ENCODE measurements around the gene TDG. TPM values are rescaled to one million over a fixed set of nuclear protein-coding genes. Genes with fewer than 3 reads are reported as not detected.

TDG gene
- total and polyA plus RNA-seq, 2 experiments from 2014 or later: 27.9 to 47.9 TPM

GRCh38 chr12:104006929-104007328 lies 41.3 kb downstream of the TDG start:
- no peak for DNase-seq (ENCODE audit: low spot score)
- no peaks in the 10 kb centered on the region for H3K36me3 ChIP-seq (replicated peaks; ENCODE audit: insufficient read depth, low read depth)
- H2AFZ ChIP-seq: no peak overlapping the region
- no peak overlapping the region for H3K4me2 ChIP-seq
- H3K79me2 ChIP-seq: no peaks in the 10 kb centered on the region
- H3K4me3 ChIP-seq: no peak overlapping the region
- TF ChIP-seq EZH2phosphoT487 (IDR thresholded peaks at IDR 0.05; ENCODE audit: low read depth, severe bottlenecking, unreplicated experiment) (no peak), EZH2 (IDR thresholded peaks at IDR 0.05; ENCODE audit: borderline replicate concordance) (no peak)
- TF ChIP-seq, protein P1, sequence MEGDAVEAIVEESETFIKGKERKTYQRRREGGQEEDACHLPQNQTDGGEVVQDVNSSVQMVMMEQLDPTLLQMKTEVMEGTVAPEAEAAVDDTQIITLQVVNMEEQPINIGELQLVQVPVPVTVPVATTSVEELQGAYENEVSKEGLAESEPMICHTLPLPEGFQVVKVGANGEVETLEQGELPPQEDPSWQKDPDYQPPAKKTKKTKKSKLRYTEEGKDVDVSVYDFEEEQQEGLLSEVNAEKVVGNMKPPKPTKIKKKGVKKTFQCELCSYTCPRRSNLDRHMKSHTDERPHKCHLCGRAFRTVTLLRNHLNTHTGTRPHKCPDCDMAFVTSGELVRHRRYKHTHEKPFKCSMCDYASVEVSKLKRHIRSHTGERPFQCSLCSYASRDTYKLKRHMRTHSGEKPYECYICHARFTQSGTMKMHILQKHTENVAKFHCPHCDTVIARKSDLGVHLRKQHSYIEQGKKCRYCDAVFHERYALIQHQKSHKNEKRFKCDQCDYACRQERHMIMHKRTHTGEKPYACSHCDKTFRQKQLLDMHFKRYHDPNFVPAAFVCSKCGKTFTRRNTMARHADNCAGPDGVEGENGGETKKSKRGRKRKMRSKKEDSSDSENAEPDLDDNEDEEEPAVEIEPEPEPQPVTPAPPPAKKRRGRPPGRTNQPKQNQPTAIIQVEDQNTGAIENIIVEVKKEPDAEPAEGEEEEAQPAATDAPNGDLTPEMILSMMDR (IDR thresholded peaks at IDR 0.05; ENCODE audit: poor library complexity): no peak
- no peaks in the 10 kb centered on the region for H3K4me1 ChIP-seq (ENCODE audit: insufficient read depth)
- H3K27ac ChIP-seq: no peak overlapping the region
- H4K20me1 ChIP-seq (ENCODE audit: insufficient read depth, poor library complexity, severe bottlenecking): no peaks in the 10 kb centered on the region
- H3K27me3 ChIP-seq: no peaks in the 10 kb centered on the region
- no peaks in the 10 kb centered on the region for H3K9me2 ChIP-seq (replicated peaks; ENCODE audit: insufficient read depth)
- H3K9me3 ChIP-seq (ENCODE audit: low read depth): no peaks in the 10 kb centered on the region
- 55% methylated on average over 2 of the region's 3 CpGs for WGBS (ENCODE audit: low lambda C conversion rate, missing lambda C conversion rate)

DNA sequence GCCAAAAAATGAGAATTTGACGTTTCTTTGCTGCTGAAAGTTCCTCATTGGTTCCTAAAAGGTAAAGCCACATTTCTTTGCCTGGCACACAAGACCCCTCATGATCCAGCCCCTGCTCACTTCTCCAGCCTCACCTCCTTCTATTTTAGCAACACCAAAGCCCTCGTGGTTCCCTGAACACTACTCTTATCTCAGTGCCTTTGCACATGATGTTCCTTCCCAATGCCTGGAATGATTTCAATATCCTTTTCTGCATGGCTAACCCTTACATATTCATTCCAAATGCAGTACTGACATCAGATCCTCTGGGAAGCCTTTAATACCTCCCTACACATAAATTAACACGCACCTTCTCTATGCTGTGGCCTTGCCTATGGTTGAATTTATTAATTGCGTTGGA lies 44.4 kb downstream of the TDG start:
- no peak overlapping the region for H3K4me2 ChIP-seq
- TF ChIP-seq EZH2 (IDR thresholded peaks at IDR 0.05; ENCODE audit: borderline replicate concordance): no peak
- TF ChIP-seq, protein P1 (IDR thresholded peaks at IDR 0.05; ENCODE audit: poor library complexity): no peak
- TF ChIP-seq EZH2phosphoT487 (IDR thresholded peaks at IDR 0.05; ENCODE audit: low read depth, severe bottlenecking, unreplicated experiment): no peak
- no peak overlapping the region for H3K4me3 ChIP-seq
- H3K9me2 ChIP-seq (replicated peaks; ENCODE audit: insufficient read depth): no peaks in the 10 kb centered on the region
- no peak overlapping the region for H3K27ac ChIP-seq
- DNase-seq (ENCODE audit: low spot score): no peak
- WGBS (ENCODE audit: low lambda C conversion rate, missing lambda C conversion rate): 92% methylated on average over 4 of the region's 4 CpGs
- no peaks in the 10 kb centered on the region for H3K4me1 ChIP-seq (ENCODE audit: insufficient read depth)
- H3K27me3 ChIP-seq: no peaks in the 10 kb centered on the region
- H3K79me2 ChIP-seq: no peaks in the 10 kb centered on the region
- H2AFZ ChIP-seq: no peak overlapping the region
- H3K9me3 ChIP-seq (ENCODE audit: low read depth): no peaks in the 10 kb centered on the region
- no peaks in the 10 kb centered on the region for H3K36me3 ChIP-seq (replicated peaks; ENCODE audit: insufficient read depth, low read depth)
- no peaks in the 10 kb centered on the region for H4K20me1 ChIP-seq (ENCODE audit: insufficient read depth, poor library complexity, severe bottlenecking)

GRCh38 chr12:104010606-104011169 lies 45.0 kb downstream of the TDG start:
- no peaks in the 10 kb centered on the region for H3K9me3 ChIP-seq (ENCODE audit: low read depth)
- H3K9me2 ChIP-seq (replicated peaks; ENCODE audit: insufficient read depth): no peaks in the 10 kb centered on the region
- H4K20me1 ChIP-seq (ENCODE audit: insufficient read depth, poor library complexity, severe bottlenecking): no peaks in the 10 kb centered on the region
- no peaks in the 10 kb centered on the region for H3K27me3 ChIP-seq
- H3K4me1 ChIP-seq (ENCODE audit: insufficient read depth): no peaks in the 10 kb centered on the region
- no peaks in the 10 kb centered on the region for H3K36me3 ChIP-seq (replicated peaks; ENCODE audit: insufficient read depth, low read depth)
- no peak overlapping the region for H2AFZ ChIP-seq
- no peaks in the 10 kb centered on the region for H3K79me2 ChIP-seq
- no peak overlapping the region for H3K4me2 ChIP-seq
- H3K27ac ChIP-seq: no peak overlapping the region
- WGBS (ENCODE audit: low lambda C conversion rate, missing lambda C conversion rate): 96% methylated on average over 2 of the region's 2 CpGs
- no peak for TF ChIP-seq EZH2 (IDR thresholded peaks at IDR 0.05; ENCODE audit: borderline replicate concordance)
- TF ChIP-seq EZH2phosphoT487 (IDR thresholded peaks at IDR 0.05; ENCODE audit: low read depth, severe bottlenecking, unreplicated experiment): no peak
- TF ChIP-seq, protein P1 (IDR thresholded peaks at IDR 0.05; ENCODE audit: poor library complexity): no peak
- DNase-seq (ENCODE audit: low spot score): no peak
- no peak overlapping the region for H3K4me3 ChIP-seq
